ENCODE measurements around the gene UBXN11.

UBXN11 gene

DNA sequence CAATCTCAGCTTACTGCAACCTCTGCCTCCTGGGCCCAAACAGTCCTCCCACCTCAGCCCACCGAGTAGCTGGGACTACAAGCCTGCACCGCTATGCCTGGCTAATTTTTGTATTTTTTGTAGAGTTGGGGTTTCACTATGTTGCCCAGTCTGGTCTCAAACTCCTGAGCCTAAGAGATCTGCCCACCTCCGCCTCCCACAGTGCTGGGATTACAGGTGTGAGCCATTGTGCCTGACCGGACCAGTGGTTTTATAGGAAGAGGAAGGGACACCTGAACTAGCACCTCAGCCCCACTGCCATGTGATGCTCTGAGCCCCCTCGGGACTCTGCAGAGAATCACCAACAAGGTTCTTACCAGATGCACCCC lies 43.4 kb upstream of the UBXN11 start:
- H3K9me3 ChIP-seq (ENCODE audit: control insufficient read depth, low read length), result no peaks in the 10 kb centered on the region
- peaks cover 29% of the 10 kb centered on the region for H3K4me1 ChIP-seq (ENCODE audit: control insufficient read depth, insufficient read depth, low read length, poor library complexity, severe bottlenecking)
- H3K36me3 ChIP-seq (ENCODE audit: control insufficient read depth, insufficient read depth, low read length), result no peaks in the 10 kb centered on the region
- no peak overlapping the region for H3K4me3 ChIP-seq (ENCODE audit: extremely low read depth, insufficient read depth, low read length, poor library complexity, severe bottlenecking)
- H3K27ac ChIP-seq (ENCODE audit: low read depth, low read length, severe bottlenecking), result no peak overlapping the region
- WGBS, 2 experiments (ENCODE audit: insufficient coverage in 2 of 2), result 75 to 95% methylated on average over 1 to 3 of the region's 5 CpGs

DNA sequence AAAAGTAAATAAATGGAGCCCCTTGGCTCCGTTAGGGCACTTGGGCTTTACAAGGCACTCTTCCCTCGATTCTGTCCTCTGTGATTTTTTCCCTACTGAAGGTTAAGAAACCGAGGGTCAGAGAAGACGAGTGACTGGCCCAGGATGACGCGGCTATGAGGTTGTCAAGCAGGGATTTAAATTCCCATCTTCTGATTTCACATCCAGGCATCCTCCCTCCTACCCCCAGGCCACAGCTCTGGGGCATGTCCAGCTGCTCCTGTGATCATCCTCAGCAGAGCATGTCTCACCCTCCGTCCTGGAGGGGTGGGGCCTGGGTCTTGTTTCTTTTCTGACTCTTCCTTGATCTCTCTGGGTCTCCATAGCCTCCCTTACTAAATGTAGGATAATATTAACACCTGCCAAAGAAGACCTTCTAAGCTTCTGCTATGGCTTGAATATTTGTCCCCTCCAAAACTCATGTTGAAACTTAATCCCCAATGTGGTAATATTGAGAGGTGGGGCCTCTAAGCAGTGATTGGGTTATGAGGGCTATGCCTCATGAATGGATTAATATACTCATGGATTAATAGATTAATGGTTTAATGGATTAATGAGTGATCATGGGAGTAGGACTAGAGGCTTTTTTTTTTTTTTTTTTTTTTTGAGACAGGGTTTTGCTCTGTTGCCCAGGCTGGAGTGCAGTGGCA lies 42.9 kb upstream of the UBXN11 start:
- Histone ChIP-seq H3K36me3 (ENCODE audit: control insufficient read depth, insufficient read depth, low read length) (no peaks in the 10 kb centered on the region), H3K4me1 (ENCODE audit: control insufficient read depth, insufficient read depth, low read length, poor library complexity, severe bottlenecking) (peaks cover 29% of the 10 kb centered on the region), H3K27ac (ENCODE audit: low read depth, low read length, severe bottlenecking) (no peak overlapping the region), H3K9me3 (ENCODE audit: control insufficient read depth, low read length) (no peaks in the 10 kb centered on the region), H3K4me3 (ENCODE audit: extremely low read depth, insufficient read depth, low read length, poor library complexity, severe bottlenecking) (no peak overlapping the region)
- 84 to 98% methylated on average over 3 to 6 of the region's 7 CpGs for WGBS, 2 experiments (ENCODE audit: insufficient coverage in 2 of 2)

DNA sequence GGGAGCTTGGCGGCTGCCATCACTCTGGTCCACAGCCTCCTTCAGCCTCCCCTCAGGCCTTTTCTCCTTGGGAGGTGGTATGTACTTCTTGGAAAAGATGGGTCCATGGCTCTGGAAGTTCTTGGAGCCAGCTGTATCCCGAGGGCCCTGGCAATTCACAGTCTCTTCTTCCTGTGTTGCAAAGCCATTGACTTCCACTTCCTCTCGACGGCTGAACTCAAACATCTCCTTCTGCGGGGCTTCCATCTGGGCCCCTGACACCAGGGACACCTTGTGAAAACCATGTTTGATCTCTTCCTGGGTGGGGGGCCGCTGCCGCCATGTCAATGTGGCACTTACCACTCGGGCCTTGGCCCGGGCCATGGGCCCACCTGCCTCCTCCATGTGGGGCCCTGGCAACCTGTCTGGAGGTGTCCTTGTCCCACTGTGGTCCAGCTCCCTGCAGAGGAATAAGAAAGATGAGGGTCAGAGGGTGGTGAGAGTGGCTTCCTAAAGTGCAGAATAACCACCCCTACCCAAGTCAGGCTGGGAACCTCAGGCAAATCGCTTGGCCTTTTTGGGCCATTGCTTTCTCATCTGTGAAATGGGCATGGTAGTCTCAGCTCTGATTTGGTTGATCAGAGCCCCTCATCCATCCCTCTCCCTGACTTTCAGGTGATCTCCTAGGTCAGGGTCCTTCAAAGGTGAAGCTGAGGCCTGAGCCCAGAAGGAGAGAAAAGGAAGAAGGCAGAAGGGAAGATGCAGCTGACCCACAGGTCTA lies 40.0 kb upstream of the UBXN11 start:
- Histone ChIP-seq H3K4me1 (ENCODE audit: control insufficient read depth, insufficient read depth, low read length, poor library complexity, severe bottlenecking) (peaks cover 21% of the 10 kb centered on the region), H3K27ac (ENCODE audit: low read depth, low read length, severe bottlenecking) (no peak overlapping the region), H3K36me3 (ENCODE audit: control insufficient read depth, insufficient read depth, low read length) (no peaks in the 10 kb centered on the region), H3K4me3 (ENCODE audit: extremely low read depth, insufficient read depth, low read length, poor library complexity, severe bottlenecking) (no peak overlapping the region), H3K9me3 (ENCODE audit: control insufficient read depth, low read length) (no peaks in the 10 kb centered on the region)
- 85 to 91% methylated on average over 7 of the region's 10 CpGs for WGBS, 2 experiments (ENCODE audit: insufficient coverage in 2 of 2)

DNA sequence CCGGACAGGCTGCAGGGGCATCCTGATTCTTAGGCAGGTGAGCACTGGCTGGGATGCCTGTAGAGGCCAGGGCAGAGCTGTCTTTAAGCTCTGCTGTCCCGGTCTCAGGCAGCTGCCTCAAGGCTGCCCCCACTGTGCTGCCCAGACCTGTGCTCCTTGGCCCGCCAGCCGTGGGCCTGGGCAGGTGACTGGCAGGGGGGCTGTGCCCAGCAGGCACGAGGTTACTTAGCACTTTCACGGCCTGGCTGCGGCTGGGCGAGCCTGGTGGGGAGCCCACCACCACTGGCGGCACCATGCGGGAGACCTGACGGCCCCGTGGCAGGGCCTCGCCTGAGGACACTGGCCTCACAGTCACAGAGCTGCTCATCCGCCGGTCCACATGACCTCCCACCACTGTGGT lies 39.3 kb upstream of the UBXN11 start:
- Histone ChIP-seq H3K27ac (ENCODE audit: low read depth, low read length, severe bottlenecking) (no peak overlapping the region), H3K9me3 (ENCODE audit: control insufficient read depth, low read length) (no peaks in the 10 kb centered on the region), H3K4me1 (ENCODE audit: control insufficient read depth, insufficient read depth, low read length, poor library complexity, severe bottlenecking) (peaks cover 14% of the 10 kb centered on the region), H3K36me3 (ENCODE audit: control insufficient read depth, insufficient read depth, low read length) (no peaks in the 10 kb centered on the region), H3K4me3 (ENCODE audit: extremely low read depth, insufficient read depth, low read length, poor library complexity, severe bottlenecking) (no peak overlapping the region)
- 86 to 96% methylated on average over 12 to 15 of the region's 15 CpGs for WGBS, 2 experiments (ENCODE audit: insufficient coverage in 2 of 2)

DNA sequence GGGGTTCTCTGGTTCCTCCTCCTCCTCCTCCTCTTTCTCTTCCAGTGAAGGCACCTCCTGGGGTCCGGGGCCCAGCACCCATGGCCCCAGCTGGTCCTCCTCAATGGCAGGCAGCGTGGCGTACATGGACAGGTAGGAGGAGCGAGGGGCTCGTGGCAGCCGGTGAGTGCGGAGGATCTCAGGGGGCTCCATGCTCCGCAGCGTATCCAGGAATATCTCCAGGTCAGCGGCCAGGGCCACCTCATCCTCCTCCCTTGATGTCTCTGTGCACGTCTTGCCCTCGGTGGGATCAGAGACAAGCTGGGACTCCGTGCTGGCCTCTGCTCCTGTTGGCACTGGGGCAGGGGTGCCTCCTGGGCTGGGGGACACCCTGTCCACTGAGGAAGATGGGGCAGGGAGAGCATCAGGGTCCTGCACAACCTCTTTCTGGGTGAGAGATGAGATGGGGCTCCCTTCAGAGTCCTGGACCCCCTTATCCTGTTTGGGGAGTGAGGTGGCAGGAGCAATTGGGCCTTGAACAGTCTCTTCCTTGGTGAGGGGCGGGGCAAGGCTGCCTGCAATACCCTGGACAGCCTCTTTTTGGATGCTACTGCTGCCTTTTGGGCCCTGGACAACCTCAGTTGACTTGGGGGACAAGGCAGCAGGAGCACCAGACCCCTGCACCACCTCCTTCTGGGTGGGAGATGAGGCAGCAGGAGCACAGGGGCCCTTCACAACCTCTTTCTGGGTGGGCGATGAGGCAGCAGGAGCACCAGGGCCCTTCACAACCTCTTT lies 37.9 kb upstream of the UBXN11 start:
- Histone ChIP-seq H3K4me3 (ENCODE audit: extremely low read depth, insufficient read depth, low read length, poor library complexity, severe bottlenecking) (no peak overlapping the region), H3K4me1 (ENCODE audit: control insufficient read depth, insufficient read depth, low read length, poor library complexity, severe bottlenecking) (peaks cover 11% of the 10 kb centered on the region), H3K9me3 (ENCODE audit: control insufficient read depth, low read length) (no peaks in the 10 kb centered on the region), H3K36me3 (ENCODE audit: control insufficient read depth, insufficient read depth, low read length) (no peaks in the 10 kb centered on the region), H3K27ac (ENCODE audit: low read depth, low read length, severe bottlenecking) (no peak overlapping the region)
- WGBS, 2 experiments (ENCODE audit: insufficient coverage in 2 of 2), result 94 to 96% methylated on average over 14 of the region's 15 CpGs

DNA sequence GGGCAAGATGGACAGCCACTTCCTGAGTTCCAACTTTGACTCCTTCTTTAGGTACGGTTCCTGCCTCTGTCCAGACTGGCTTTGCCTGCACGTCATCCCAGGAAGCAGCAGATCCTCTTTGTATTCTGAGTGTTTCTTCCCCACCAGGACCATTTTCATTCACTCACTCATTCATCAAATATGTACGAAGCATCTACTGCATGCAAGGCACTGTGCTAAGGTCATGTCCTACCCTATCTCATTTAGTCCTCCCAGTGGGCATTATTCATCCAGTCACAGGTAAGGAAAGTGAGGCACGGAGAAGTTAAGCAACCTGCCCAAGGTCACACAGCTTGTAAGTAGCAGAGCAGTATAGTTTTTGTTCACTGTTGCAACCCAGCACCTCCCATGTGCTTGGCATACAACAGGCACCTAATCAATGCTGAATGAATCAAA lies 33.6 kb upstream of the UBXN11 start:
- 88 to 92% methylated on average over 3 to 4 of the region's 4 CpGs for WGBS, 2 experiments (ENCODE audit: insufficient coverage in 2 of 2)
- no peak overlapping the region for H3K4me3 ChIP-seq (ENCODE audit: extremely low read depth, insufficient read depth, low read length, poor library complexity, severe bottlenecking)
- peaks cover 14% of the 10 kb centered on the region for H3K4me1 ChIP-seq (ENCODE audit: control insufficient read depth, insufficient read depth, low read length, poor library complexity, severe bottlenecking)
- H3K27ac ChIP-seq (ENCODE audit: low read depth, low read length, severe bottlenecking), result no peak overlapping the region
- no peaks in the 10 kb centered on the region for H3K9me3 ChIP-seq (ENCODE audit: control insufficient read depth, low read length)
- no peaks in the 10 kb centered on the region for H3K36me3 ChIP-seq (ENCODE audit: control insufficient read depth, insufficient read depth, low read length)

DNA sequence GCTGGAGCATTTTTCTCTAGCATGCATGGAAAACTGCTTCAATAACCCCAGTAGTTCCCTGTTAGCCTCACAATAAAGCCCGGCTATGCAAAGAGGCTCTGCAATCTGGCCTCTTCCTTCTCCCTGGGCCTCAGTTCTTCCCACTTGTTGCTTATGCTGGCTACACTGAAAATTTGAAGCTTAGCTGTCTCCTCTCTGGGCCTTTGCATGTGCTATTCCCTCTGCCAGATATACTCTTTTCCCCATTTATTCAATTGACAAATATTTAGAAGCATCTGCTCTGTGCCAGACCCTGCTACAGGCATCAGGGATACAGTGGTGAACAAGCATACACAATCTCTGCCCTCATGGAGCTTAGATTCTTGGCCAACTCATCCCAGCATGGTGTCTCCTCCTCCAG lies 32.2 kb upstream of the UBXN11 start:
- H3K27ac ChIP-seq (ENCODE audit: low read depth, low read length, severe bottlenecking), result no peak overlapping the region
- 89 to 100% methylated on average over 1 of the region's 1 CpG for WGBS, 2 experiments (ENCODE audit: insufficient coverage in 2 of 2)
- no peak overlapping the region for H3K4me3 ChIP-seq (ENCODE audit: extremely low read depth, insufficient read depth, low read length, poor library complexity, severe bottlenecking)
- H3K9me3 ChIP-seq (ENCODE audit: control insufficient read depth, low read length), result no peaks in the 10 kb centered on the region
- H3K4me1 ChIP-seq (ENCODE audit: control insufficient read depth, insufficient read depth, low read length, poor library complexity, severe bottlenecking), result peaks cover 14% of the 10 kb centered on the region
- H3K36me3 ChIP-seq (ENCODE audit: control insufficient read depth, insufficient read depth, low read length), result no peaks in the 10 kb centered on the region

DNA sequence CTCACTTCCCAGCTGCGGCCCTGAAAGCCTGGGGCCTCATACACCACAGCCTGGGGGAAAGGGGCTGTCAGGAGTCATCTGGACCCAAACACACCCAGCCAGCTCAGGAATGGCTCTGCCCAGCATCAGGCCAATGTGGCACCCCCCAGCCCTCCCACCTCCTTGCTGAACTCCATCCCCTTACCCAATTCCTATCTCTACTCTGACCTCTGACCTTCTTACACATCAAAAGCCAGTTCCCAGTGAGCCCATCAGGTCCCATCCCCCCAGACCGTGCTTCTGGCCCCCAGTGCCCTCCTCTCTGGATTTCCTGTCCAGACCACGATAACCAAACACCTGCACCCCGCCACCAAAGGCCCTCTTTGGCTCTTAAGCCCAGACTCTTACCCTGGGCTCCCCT lies 31.2 kb upstream of the UBXN11 start:
- Histone ChIP-seq H3K4me1 (ENCODE audit: control insufficient read depth, insufficient read depth, low read length, poor library complexity, severe bottlenecking) (peaks cover 14% of the 10 kb centered on the region), H3K9me3 (ENCODE audit: control insufficient read depth, low read length) (no peaks in the 10 kb centered on the region), H3K36me3 (ENCODE audit: control insufficient read depth, insufficient read depth, low read length) (no peaks in the 10 kb centered on the region), H3K4me3 (ENCODE audit: extremely low read depth, insufficient read depth, low read length, poor library complexity, severe bottlenecking) (no peak overlapping the region), H3K27ac (ENCODE audit: low read depth, low read length, severe bottlenecking) (no peak overlapping the region)
- 57 to 66% methylated on average over 3 of the region's 4 CpGs for WGBS, 2 experiments (ENCODE audit: insufficient coverage in 2 of 2)

DNA sequence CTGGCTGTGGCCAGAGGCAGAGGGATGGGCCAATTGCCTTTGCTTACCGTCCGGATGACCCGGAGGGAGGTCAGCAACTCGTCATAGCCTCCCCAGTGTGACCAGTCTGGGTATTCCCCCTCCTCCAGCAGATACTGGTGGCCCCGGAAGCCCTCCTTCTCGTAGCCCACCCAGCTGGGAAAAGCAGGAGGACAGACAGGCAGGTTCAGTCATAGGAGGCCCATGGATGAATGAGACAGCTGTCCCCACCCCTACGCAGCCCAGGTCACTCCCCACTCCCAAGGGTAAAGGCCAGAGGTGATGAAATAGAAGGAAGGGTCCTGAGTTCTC lies 30.7 kb upstream of the UBXN11 start:
- Histone ChIP-seq H3K4me3 (ENCODE audit: extremely low read depth, insufficient read depth, low read length, poor library complexity, severe bottlenecking) (no peak overlapping the region), H3K36me3 (ENCODE audit: control insufficient read depth, insufficient read depth, low read length) (no peaks in the 10 kb centered on the region), H3K9me3 (ENCODE audit: control insufficient read depth, low read length) (no peaks in the 10 kb centered on the region), H3K4me1 (ENCODE audit: control insufficient read depth, insufficient read depth, low read length, poor library complexity, severe bottlenecking) (peaks cover 14% of the 10 kb centered on the region), H3K27ac (ENCODE audit: low read depth, low read length, severe bottlenecking) (no peak overlapping the region)
- 81 to 89% methylated on average over 6 of the region's 7 CpGs for WGBS, 2 experiments (ENCODE audit: insufficient coverage in 2 of 2)

DNA sequence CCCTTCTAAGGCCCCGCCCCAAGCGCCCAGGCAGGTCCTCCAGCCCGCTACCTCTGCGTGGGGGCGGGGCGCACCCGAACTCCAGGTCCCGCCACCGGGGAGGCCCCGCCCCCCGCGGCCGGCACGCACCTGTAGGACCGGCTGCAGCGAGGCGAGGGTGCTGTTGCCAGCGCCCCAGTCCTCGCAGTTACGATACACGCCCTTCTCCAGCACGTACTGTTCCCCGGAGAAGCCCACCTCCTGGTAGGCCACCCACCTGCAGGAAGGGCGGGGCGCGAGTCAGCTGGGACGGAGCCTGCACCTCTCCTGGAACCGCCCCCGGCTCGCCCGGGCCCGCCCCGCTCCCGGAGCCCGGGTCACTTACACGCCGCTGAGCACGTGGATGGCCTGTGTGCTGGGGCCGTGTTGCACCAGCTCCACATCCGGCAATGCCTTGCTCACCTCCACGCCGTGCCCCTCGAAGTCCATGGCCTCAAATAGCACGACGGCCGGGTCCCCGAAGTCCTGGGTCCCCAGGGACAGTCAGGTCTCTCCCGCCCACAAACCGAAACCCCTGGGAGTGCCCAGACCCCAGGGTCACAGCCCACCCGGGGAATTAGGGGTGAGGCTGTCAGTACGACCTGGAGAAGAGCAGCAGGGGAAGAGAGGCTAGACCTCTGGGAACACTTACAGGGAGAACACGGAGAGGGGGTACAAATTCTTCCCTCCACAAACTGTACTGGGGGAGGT lies 30.2 kb upstream of the UBXN11 start:
- peaks cover 14% of the 10 kb centered on the region for H3K4me1 ChIP-seq (ENCODE audit: control insufficient read depth, insufficient read depth, low read length, poor library complexity, severe bottlenecking)
- 20 to 27% methylated on average over 37 of the region's 52 CpGs for WGBS, 2 experiments (ENCODE audit: insufficient coverage in 2 of 2)
- H3K9me3 ChIP-seq (ENCODE audit: control insufficient read depth, low read length), result no peaks in the 10 kb centered on the region
- peak overlapping the region; percentile 52 for H3K4me3 ChIP-seq (ENCODE audit: extremely low read depth, insufficient read depth, low read length, poor library complexity, severe bottlenecking)
- no peak overlapping the region for H3K27ac ChIP-seq (ENCODE audit: low read depth, low read length, severe bottlenecking)
- H3K36me3 ChIP-seq (ENCODE audit: control insufficient read depth, insufficient read depth, low read length), result no peaks in the 10 kb centered on the region

Data from mesodermal cell (in vitro differentiated cells).